ENCODE data around the gene SPRN.
A peak's percentile ranks its signal among the peaks of the same experiment; 100 is the strongest.
"Not testable (repeated sequence)": the region's sequence is repeated elsewhere in the genome, so short reads cannot be mapped to it uniquely, and the experiment has no call there.

SPRN gene

DNA sequence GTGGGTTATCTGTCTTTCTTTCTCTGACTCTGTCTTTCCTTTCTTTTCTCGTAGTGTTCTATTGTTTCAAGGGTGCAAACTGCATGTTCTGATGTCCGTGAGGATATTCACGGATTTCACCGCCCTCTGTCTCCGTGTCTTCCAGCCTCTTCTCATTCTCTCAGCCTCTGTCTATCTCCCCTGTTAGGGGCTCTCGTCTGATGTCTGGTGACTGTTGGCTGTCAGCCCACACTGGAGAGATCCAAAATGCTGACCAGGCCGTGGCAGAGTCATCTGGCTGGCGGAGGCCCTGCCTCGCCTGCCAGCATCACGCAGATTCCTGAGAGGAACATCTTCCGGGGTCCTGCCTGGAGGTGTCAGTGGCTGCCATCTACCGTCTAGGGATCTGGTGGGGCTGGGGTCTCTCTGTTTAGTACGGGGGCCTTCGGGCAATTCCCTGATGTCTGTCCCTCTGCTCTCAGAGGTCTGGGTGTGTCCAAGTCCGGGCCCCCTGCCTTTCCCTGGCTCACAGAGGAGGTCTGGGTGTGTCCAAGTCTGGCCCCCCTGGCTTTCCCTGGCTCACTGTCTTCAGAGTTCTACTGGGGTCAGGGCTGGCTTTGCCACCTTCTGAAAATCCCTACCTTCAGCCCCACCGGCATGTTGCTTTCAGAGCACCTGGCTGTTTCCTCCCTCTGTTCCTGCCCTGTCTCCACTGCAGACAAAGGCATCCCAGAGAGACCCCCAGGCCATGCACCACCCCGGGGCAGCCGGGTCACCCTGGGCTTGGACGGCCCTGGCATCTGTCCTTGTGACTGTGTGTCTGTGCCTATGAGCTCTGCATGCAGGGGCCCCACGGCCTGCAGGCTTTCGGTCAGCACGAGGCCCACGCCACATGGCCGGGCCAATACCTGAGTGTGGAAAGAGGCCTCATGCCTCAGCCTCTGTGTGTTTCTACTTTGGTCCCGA lies 15.4 kb upstream of the SPRN start:
- no peak for DNase-seq

- DNase-seq, result peak; percentile 22
These were observed 14.4 kb upstream of the SPRN start for GRCh38 chr10:133438711-133439273.

DNA sequence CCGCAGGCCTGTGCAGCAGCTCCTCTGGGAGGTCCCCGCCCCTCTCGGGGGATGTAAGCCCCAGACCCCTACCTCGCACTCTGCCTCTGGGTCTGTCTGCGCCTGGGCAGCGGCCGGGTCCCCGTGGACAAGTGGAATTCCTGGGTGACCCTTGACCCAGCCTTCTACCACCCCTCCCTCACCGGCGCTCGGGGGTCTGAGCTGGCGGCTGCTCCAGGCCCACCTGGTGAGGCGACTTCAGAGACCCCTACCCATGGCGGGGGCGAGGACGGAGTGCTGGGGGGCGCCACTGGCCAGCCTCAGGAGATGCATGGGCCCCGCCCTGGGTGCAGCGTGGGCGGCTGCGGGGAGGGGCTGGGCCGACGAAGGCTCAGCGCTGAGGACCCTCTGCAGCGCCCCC lies 8.4 kb upstream of the SPRN start:
- not testable (repeated sequence) for DNase-seq

DNA sequence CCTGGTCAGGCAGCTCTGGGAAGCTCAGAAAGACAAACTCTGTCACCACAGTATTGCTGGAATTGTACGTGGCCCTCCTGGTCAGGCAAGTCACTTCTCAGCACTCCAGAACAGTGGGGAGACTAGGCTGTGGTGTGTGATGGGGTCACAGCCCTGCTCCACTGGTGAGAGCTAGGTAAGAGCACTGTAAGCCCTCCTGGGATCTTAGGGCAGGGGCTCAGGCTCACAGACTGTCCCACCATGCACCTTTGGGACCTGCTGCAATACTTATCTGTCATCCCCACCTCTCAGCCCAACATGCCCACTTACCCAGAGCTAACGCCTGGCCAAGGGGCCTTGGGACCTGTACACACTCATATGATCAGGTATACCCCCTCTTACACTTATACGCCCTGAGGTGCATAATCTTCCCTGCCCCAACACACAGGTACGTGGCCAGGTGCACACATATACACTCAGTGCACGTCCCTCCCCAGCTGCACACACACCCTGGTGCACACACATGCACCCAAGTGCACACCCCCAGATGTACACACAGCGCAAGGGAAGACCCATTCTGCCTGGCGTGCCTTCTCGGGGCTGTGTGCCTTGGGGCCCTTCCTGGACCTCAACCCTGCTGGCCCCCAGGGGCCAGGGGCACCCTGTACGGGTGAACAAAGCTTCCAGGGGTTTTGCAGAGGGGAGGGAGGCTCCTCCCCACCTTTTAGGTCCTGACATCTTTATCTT lies 7.6 kb upstream of the SPRN start:
- DNase-seq, result not testable (repeated sequence)

DNA sequence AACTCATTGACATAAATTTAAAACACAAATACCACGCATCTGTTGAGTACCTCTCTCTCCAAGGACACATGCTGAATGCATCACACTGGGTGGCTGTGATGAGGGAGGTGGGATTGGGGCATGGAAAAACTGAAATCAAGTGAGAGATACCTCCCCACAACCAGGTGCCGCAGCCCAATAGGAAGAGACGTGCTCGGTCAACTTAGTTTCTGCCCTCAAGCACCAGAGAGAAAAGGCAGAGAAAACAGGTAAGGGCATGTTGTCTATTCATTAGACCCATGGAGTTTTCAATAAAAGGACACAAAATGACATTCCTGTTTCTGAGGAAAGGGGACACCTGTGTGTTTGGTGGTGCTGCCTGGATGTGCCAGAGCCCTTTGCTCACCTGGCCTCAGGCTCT lies 5.1 kb upstream of the SPRN start:
- not testable (repeated sequence) for DNase-seq

GRCh38 chr10:133424102-133424501 lies 323 bp downstream of the SPRN start:
- not testable (repeated sequence) for DNase-seq

DNA sequence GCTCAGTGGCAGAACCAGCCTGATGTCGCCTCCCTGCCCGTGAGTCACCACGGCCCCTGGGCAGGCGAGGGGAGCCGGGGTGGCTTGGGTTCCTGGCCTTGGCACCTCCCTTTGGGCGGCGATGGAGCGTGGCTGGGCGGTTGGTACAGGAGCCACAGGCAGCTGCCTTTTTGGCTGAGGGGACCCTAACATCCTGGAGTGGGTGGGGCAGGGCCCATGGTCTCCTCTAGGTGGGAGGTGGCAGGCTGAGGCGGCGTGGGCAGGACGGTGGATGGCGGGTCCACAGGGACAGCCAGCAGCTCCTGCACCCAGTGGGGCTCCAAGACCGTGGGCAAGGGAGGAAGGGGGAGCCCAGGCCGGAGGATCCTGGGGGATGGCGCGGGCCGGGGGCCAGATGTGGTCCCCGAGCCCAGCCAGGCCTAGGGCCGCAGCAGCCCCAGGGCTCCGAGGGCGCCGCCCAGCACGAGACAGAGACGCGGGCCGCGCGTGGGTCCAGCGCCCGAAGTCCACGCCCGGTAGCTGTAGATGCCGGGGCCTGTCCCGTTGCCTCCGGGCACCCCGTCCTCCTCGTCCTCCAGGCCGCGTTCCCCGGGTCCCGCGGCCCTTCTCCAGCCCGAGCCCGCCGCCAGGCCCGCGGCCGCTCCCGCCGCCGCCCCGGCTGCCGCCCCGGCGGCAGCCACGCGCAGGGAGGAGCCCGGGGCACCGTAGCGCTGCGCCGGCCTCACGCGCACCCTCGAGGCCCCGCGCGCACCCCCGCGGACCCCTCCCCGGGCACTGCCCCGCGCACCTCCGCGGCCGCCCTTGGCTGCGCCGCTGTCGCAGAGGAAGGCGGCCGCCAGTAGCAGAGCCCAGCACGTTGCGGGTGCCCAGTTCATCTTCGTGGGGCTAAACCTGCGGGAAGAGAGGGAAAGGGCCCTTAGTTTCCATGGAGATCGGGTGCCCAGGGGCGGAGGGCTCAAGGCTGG lies 1.3 kb downstream of the SPRN start:
- no peak for DNase-seq

- DNase-seq, result no peak
These were observed 2.1 kb downstream of the SPRN start for GRCh38 chr10:133422223-133422806.

GRCh38 chr10:133421336-133422222 lies 2.8 kb downstream of the SPRN start:
- no peak for DNase-seq

- DNase-seq, result no peak
These were observed 3.8 kb downstream of the SPRN start for GRCh38 chr10:133420579-133420978.

DNA sequence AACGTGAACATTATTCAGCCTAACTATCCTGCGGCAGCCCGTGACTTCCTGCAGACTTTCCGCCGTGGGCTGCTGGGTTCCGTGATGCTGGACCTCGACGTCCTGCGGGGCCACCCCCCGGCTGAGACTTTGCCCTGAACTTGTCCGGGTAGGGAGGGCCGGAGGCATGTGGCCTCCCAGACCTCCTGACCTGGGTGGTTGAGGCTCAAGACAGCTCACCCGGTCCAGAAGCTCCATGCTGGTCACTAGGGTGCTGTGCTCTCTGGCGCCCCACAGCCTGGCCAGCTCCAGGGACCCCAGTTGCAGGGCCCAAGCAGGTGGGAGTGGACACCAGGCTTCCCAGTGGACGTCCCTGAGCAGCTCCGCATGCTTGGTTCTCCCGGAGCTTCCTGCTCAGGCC lies 4.4 kb downstream of the SPRN start:
- DNase-seq, result no peak

DNA sequence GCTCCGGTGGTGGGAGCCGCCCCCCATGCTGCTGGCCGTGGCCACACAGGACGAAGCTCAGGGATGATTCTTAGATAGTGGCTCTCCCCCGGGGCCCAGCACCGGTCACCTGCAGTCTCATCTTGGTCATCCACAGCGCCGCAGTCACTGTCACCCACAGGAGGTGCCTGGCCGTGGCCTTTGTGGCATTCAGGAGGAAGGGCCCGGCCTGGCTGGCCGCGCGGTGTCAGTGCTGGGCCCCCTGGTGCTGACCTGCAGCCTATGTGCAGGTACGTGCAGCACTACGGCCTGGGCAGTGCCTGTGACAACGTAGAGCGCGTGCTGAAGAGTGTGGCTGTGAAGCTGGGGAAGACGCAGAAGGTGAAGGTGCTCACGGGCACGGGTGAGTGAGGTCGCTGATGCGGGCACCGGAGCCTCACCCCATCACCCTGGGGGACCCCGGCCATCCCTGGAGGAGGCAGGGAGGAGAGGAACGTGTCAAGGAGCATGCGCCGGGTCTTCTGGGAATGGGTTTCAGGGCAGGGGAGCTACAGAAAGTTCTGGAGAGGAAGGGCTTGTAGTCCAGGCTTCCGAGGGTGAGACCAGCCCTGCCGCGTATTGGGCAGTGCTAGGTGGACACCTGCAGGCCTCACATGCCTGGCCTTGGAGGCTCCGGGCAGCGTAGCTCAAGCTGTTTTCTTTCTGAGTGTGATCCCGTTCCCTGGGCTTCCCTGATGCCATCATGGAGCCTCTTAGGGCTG lies 5.0 kb downstream of the SPRN start:
- no peak for DNase-seq

- DNase-seq, result no peak
These were observed 6.0 kb downstream of the SPRN start for GRCh38 chr10:133418289-133418993.

GRCh38 chr10:133415752-133416151 lies 8.7 kb downstream of the SPRN start:
- DNase-seq, result no peak

DNA sequence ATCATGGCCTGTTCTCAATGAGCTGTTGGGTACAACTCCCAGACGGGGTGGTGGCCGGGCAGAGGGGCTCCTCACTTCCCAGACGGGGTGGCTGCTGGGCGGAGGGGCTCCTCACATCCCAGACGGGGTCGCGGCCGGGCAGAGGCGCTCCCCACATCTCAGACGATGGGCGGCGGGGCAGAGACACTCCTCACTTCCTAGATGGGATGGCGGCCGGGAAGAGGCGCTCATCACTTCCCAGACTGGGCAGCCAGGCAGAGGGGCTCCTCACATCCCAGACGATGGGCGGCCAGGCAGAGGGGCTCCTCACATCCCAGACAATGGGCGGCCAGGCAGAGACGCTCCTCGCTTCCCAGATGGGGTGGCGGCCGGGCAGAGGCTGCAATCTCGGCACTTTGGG lies 10.0 kb downstream of the SPRN start:
- not testable (repeated sequence) for DNase-seq

GRCh38 chr10:133412381-133412711 lies 12.1 kb downstream of the SPRN start:
- no peak for DNase-seq

GRCh38 chr10:133411523-133412380 lies 12.7 kb downstream of the SPRN start:
- DNase-seq, result no peak

- DNase-seq, result no peak
These were observed 18.4 kb downstream of the SPRN start for GRCh38 chr10:133405844-133406527.

Data from stimulated activated CD4-positive, alpha-beta T cell treated with anti-CD3 and anti-CD28 coated beads, Interleukin-4, amount 100 ng/mL, for 24 hours (primary cell).